IPS-18c (cell line): ENCODE results near the gene CSAD.
"Not testable (repeated sequence)": the region's sequence is repeated elsewhere in the genome, so short reads cannot be mapped to it uniquely, and the experiment has no call there.

ENCODE experiments used
- H3K4me3 ChIP-seq: 2 replicates; pipeline ENCODE4 v1.7.0; 2013; ENCODE audit warnings: low read depth, mild to moderate bottlenecking, low read length, moderate library complexity; ENCODE audit not compliant: insufficient read depth
- H3K9me3 ChIP-seq: one replicate; pipeline ENCODE4 v1.6.1; 2013; ENCODE audit warnings: mild to moderate bottlenecking, low read length, moderate library complexity; ENCODE audit not compliant: control insufficient read depth, insufficient read depth

Gene CSAD

DNA sequence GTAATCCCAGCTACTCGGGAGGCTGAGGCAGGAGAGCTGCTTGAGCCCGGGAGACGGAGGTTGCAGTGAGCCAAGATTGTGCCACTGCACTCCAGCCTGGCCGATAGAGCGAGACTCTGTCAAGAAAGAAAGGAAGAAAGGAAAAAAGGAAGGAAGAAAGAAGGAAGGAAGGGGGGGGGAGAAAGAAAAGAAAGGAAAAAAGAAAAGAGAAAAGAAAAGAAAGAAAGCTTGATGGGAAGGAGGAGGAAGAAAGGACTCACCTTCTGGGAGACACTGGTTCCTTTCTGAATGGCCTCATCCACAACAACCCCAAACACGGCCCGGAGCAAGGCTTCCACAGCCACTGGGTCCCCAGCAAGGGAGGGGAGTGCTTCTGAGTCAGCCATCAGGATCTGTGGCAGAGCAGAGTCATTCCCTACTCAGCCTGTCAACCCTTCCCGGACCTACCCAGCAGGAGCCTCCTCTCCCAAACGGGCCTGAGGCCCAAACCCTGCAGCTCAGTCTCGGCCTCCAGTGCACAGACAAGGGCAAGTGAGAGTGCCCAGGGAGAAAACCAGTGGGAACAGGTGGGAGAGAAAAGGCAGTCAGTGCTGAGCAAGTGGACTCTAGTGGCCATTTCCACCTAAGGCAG is 7.5 kb downstream of the CSAD start:
- Histone ChIP-seq H3K9me3 (no peaks in the 10 kb centered on the region), H3K4me3 (no peak overlapping the region)

GRCh38 chr12:53172352-53172751 is 8.4 kb downstream of the CSAD start:
- Histone ChIP-seq H3K4me3 (no peak overlapping the region), H3K9me3 (no peaks in the 10 kb centered on the region)

DNA sequence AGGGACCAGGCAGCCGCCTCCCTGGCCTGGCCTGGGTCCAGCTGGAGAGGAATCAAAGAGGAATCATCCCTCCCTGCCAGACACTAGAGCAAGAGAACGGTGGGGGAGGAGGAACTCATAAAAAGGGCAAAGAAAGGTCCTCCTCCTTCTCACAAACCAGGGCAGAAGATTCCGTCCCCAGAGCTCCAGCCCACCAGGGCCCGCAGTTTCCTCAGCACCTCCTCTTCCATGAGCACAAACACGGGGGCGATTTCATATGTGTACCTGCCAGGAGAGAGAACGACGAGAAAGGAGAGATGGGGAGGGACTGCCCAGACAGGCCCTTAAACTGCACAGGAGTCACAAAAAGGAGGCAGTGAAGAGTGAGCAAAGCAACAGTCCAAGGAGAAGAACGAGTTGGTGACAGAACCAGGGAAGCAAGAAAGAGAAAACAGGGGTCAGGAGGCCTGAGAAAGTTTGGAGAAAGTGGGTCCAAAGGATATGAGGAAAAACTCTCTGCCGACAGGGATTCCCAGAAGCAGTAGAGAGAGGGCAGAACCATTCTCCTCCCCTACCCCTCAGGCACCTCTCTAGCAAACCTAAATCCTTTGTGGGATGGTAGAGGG is 8.9 kb downstream of the CSAD start:
- Histone ChIP-seq H3K9me3 (no peaks in the 10 kb centered on the region), H3K4me3 (no peak overlapping the region)

DNA sequence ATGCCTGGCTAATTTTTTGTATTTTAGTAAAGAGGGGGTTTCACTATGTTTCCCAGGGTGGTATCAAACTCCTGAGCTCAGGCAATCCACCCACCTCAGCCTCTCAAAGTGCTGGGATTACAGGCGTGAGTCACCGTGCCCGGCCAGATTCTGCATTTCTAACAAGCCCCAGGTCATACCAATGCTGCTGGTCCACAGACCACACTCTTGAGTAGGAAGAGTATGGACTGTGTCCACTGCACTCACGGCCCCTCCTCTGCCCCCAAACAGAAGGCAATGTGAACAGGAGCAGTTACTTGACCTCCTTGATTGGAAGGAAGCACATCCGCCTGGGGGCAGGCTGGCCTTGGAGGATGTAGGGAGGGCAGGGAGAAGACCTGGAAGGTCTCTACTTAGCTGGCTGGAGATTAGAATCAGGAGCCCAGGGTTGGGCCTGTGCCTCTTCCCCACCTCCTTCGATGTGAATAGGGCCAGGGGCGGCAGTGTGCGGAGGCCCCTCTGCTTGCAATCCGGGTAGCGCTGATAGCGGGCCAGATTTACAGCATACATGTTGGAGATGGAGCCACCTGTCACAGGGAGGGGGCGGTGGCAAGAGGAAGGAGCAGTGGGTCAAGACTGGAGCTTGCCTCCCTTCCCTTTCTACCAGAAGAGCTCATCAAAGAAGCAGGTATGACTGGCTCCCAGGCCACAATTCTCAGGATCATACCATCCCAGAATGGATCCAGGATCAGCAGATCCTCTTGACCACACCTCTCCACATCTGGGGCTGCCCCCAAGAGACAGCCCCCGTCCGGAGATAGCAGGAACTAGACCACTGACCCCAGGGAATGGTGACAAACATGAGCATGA is 9.6 kb downstream of the CSAD start:
- no peak overlapping the region for H3K4me3 ChIP-seq
- no peaks in the 10 kb centered on the region for H3K9me3 ChIP-seq

DNA sequence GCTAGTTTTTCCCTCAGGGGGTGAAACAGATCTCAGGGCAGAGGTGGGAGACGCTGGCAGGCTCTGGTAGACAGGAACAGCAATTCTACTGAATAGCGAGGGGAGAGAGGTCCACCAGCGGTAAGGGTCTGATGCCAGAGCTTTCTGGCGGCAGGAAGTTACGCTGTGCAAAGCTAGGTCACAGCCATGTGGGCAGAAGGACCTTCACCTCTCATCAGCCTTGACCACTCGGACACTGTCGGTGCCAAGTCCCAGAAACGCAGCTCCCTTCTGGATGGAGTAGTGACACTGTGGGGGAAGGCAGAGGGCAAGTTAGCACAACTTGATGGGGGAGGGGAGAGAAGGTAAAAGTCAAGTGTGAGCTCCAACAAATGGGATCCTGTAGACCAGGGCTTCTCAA is 10.5 kb downstream of the CSAD start:
- H3K4me3 ChIP-seq, result no peak overlapping the region
- H3K9me3 ChIP-seq, result no peaks in the 10 kb centered on the region

- Histone ChIP-seq H3K4me3 (no peak overlapping the region), H3K9me3 (peaks cover 2% of the 10 kb centered on the region)
These were observed 11.1 kb downstream of the CSAD start for GRCh38 chr12:53169644-53170043.

GRCh38 chr12:53166837-53167236 is 13.9 kb downstream of the CSAD start:
- H3K4me3 ChIP-seq, result no peak overlapping the region
- H3K9me3 ChIP-seq, result peaks cover 2% of the 10 kb centered on the region

DNA sequence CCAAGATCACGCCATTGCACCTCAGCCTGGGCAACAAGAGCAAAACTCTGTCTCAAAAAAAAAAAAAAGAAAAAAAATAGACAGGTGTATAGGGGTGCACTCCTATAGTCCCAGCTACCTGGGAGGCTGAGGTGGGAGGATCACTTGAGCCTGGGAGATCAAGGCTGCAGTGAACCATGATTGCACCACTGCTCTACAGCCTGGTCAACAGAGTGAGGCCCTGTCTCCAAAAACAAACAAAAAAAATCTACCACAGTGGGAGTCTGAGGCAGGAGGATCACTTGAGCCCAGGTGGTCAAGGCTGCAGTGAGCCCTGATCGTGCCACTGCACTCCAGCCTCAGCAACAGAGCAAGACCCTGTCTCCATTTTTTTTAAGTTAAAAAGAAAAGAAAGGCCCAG is 17.7 kb downstream of the CSAD start:
- not testable (repeated sequence) for H3K4me3 ChIP-seq, H3K9me3 ChIP-seq

DNA sequence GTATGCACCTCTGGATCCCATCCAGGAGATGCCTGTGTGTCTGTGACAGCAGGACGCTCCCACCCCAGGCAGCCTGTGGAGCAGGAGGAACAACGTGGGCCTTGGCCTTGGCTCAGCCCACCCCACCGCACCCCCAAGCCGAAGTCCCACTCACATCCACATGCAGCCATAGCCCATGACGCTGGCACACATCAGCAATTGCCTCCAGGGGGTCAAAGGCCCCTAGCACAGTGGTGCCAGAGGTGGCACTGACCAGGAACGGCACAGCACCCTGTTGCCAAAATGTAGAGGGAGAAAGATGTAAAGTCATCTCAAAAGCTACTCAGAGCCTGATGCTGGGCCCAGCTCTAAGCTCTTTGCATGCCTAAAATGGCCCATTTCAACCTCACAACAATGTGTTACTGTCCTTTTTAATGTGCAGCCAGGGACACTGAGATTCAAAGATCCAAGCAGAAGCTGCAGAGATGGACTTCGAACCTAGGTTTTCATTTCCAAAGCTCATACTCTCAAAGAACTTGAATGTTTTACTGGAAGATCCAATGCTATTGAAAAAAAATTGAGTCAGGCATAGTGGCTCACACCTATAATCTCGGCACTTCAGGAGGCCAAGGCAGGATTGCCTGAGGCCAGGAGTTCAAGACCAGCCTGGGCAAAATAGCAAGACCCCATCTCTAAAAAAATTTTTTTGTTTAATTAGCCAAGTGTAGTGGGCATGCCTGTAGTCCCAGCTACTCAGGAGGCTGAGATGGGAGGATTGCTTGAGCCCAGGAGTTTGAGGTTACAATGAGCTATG is 19.4 kb downstream of the CSAD start:
- H3K4me3 ChIP-seq, result no peak overlapping the region

GRCh38 chr12:53160673-53161072 is 20.1 kb downstream of the CSAD start:
- Histone ChIP-seq H3K4me3 (no peak overlapping the region), H3K9me3 (peaks cover 2% of the 10 kb centered on the region)

More for the DNA sequence above, 19.4 kb downstream of the CSAD start:
- peaks cover 2% of the 10 kb centered on the region for H3K9me3 ChIP-seq

GRCh38 chr12:53160000-53160399 is 20.7 kb downstream of the CSAD start:
- Histone ChIP-seq H3K9me3 (peaks cover 1% of the 10 kb centered on the region), H3K4me3 (no peak overlapping the region)

GRCh38 chr12:53159195-53159839 is 21.4 kb downstream of the CSAD start:
- Histone ChIP-seq H3K9me3 (no peaks in the 10 kb centered on the region), H3K4me3 (peak overlapping the region; percentile 32; the same call in 1 of the 2 replicates)

GRCh38 chr12:53152390-53152789 is 28.3 kb downstream of the CSAD start:
- no peaks in the 10 kb centered on the region for H3K9me3 ChIP-seq
- H3K4me3 ChIP-seq, result no peak overlapping the region

GRCh38 chr12:53151039-53151438 is 29.7 kb downstream of the CSAD start:
- Histone ChIP-seq H3K4me3 (no peak overlapping the region), H3K9me3 (no peaks in the 10 kb centered on the region)

DNA sequence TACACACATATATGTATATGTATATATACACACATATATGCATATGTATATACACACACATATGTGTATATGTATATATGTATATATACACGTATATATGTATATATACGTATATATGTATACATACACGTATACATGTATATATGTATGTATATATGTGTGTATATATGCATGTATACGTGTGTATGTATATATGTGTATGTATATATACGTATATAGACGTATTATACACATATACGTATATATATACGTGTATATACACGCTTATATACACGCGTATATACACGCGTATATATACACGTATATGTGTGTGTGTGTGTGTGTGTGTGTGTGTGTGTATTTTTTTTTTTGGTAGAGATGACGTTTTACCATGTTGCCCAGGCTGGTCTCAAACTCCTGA is 33.1 kb downstream of the CSAD start:
- Histone ChIP-seq H3K9me3 (no peaks in the 10 kb centered on the region), H3K4me3 (no peak overlapping the region)

DNA sequence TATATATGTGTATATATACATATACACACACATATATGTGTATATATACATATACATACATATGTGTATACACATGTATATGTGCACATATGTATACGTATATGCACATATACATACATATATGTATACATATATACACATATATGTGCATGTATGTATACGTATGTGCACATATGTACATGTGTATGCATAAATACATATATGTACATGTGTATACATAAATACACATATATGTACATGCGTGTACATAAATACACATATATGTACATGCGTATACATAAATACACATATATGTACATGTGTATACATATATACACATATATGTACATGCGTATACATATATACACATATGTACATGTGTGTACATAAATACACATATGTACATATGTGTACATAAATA is 33.5 kb downstream of the CSAD start:
- H3K4me3 ChIP-seq, result no peak overlapping the region
- no peaks in the 10 kb centered on the region for H3K9me3 ChIP-seq
